Ovary (tissue), 3 donors: ENCODE results near the gene SLC6A18.

Experiments
- EP300 ChIP-seq: sonication (generic); formaldehyde crosslinking; IDR thresholded peaks from one replicate; pipeline ENCODE4 v1.6.1; 2017; ENCODE audit warnings: antibody characterized with exemption
- POLR2A ChIP-seq: fragments of 450-650 bp; IDR thresholded peaks from one replicate; pipeline ENCODE4 v1.6.1; 2017; ENCODE audit warnings: antibody characterized with exemption, mild to moderate bottlenecking, moderate library complexity
- TF ChIP-seq, protein P1 (sequence below), 3 donors: fragments of 450-650 bp in 2 of 3; fragments of 200-600 bp in 1 of 3; IDR thresholded peaks; one replicate each; pipeline versions ENCODE4 v1.5.1 to v1.8.0; 2016 to 2022; ENCODE audit warnings: antibody characterized with exemption in 3 of 3, mild to moderate bottlenecking in 1 of 3
- donor health status: DM: no; HTN: no; CAD: no.

DNA sequence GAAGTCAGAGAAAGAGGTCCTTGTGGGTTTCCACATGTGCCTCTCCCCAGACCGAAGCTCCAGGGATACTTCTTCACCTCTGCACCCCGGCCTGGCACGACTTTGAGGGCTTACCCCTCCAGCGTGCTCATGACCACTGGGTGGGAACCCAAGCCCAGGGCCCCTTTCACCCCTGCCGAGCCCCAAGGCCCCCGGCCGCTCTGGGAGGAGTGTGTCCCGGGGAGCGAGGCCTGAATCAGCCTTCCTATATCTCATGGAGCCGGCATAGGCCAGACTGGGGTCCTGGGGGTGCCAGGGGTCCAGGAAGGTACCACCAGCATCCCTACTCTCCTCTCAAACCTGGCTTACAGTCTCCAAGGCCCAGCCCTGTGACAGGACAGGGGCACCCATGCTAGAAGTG lies 52.6 kb downstream of the SLC6A18 start:
- TF ChIP-seq POLR2A (no peak), EP300 (no peak)
- TF ChIP-seq, protein P1, sequence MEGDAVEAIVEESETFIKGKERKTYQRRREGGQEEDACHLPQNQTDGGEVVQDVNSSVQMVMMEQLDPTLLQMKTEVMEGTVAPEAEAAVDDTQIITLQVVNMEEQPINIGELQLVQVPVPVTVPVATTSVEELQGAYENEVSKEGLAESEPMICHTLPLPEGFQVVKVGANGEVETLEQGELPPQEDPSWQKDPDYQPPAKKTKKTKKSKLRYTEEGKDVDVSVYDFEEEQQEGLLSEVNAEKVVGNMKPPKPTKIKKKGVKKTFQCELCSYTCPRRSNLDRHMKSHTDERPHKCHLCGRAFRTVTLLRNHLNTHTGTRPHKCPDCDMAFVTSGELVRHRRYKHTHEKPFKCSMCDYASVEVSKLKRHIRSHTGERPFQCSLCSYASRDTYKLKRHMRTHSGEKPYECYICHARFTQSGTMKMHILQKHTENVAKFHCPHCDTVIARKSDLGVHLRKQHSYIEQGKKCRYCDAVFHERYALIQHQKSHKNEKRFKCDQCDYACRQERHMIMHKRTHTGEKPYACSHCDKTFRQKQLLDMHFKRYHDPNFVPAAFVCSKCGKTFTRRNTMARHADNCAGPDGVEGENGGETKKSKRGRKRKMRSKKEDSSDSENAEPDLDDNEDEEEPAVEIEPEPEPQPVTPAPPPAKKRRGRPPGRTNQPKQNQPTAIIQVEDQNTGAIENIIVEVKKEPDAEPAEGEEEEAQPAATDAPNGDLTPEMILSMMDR (IDR thresholded peaks at IDR 0.05) = no peak
